ENCODE measurements around the gene HESX1. TPM values are rescaled to one million over a fixed set of nuclear protein-coding genes. Genes with fewer than 3 reads are reported as not detected.
A peak's percentile ranks its signal among the peaks of the same experiment; 100 is the strongest.

HESX1 gene
- total and polyA plus RNA-seq, 9 of the 15 experiments (the other 6 are each of a cell fraction or from before 2014, with no cell fraction given): 0.16 to 1.2 (median 0.76) TPM

DNA sequence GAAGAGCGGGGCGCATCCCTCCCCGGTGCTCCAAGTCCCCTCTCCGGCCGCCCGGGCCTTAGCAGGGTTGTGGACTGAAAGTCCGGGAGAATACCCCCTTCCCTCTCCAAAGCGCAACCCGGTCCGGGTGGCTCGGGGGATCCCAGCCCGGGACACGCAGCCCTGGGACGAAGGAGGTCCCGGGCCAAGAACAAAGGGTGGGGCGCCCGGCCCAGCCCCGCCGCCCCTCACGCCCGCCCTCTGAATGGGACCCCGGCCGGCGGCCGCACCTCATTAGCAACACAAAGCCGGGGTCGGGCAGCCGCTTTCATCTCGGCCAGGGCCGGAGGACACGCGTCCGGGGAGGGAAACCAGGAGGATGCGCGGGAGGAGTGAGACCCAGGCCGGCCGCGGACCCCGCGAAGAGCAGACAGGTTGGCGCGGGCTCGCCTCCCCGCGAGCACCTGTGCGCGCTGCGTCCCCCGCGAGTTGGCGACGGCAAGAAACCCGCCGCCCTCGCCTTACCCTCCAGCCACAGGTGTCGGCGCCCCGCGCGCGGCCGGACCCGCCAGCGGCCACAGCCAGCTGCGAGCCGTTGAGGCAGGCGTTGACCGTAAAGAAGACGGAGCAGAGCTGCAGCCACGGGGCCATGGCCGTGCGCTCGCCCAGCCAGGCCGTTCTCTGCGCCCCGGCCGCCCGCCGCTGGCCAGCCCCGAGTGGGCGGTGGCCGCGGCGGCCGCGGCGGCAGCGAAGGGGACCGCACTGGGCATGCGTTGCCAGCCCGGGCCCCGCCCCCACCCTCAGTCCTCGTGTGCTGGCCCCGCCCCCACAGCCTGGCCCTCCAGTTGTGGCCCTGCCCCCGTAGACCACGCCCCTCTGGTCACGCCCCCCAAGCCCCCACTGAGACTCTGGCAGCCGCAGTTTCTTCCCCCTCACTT is 34.9 kb downstream of the HESX1 start, which contains the start of gene IL17RD:
IL17RD (minus strand) TSS at position 697 of the 917 bp plus-strand sequence; CDS start at position 630, 67 bp downstream.
- in situ Hi-C loops (cut with MboI) (no loop called here), intact Hi-C loops (cut with micrococcal nuclease) (loop anchor here (5.0 to 10.0 kb wide), 2 partner anchors 63 to 170 kb away; no protein-coding TSS in a partner anchor)
- peak within 1 kb of the TSS; percentile 41 for H3K4me3 ChIP-seq
- H2AFZ ChIP-seq (ENCODE audit: low read depth, low read length): peak within 1 kb of the TSS; percentile 79
- ChIA-PET CTCF (ENCODE audit: low intra/inter-chr PET ratio) (no interaction called here), POLR2A (interaction anchor here (0.6 kb wide), 2 partner anchors 422 to 511 kb away, joined by 3 read pairs; no protein-coding TSS in a partner anchor)
- no peaks in the 10 kb centered on the region for H3K79me2 ChIP-seq (ENCODE audit: control insufficient read depth, insufficient read depth, low read length)
- no peaks in the 10 kb centered on the region for H4K20me1 ChIP-seq (replicated peaks; ENCODE audit: control insufficient read depth, insufficient read depth, low read length)
- no peaks in the 10 kb centered on the region for H3K9me1 ChIP-seq (ENCODE audit: control insufficient read depth, insufficient read depth, low read length)
- FAIRE-seq: no peak
- no peak within 1 kb of the TSS for H3K27ac ChIP-seq (ENCODE audit: extremely low read depth, low read depth, low read length)
- peaks cover 0 to 17% of the 10 kb centered on the region in 2 experiments; a peak in 2 of 5 replicates for H3K4me1 ChIP-seq (replicated peaks in 1 of 2; ENCODE audit: control insufficient read depth in 2 of 2, insufficient read depth in 2 of 2, low read length in 2 of 2)
- peaks cover 13 to 35% of the 10 kb centered on the region in 2 experiments for H3K27me3 ChIP-seq (ENCODE audit: control insufficient read depth in 2 of 2, insufficient read depth in 2 of 2, low read length in 2 of 2)
- H3K36me3 ChIP-seq (ENCODE audit: control insufficient read depth, insufficient read depth, low read length): no peaks in the 10 kb centered on the region
- WGBS (ENCODE audit: insufficient coverage, low coverage, missing lambda C conversion rate): 0% methylated on average over 18 of the region's 98 CpGs
- no peaks in the 10 kb centered on the region for H3K9me3 ChIP-seq (replicated peaks; ENCODE audit: control insufficient read depth, insufficient read depth, low read depth, low read length)
- H3K4me2 ChIP-seq (ENCODE audit: insufficient read depth, low read length): peak within 1 kb of the TSS; percentile 70; the same call in 1 of the 2 replicates
- peak; percentile 94 for ATAC-seq
- DNase-seq (ENCODE audit: extremely low read depth in 1 of 4, low spot score in 3 of 4): peak; percentile 82 to 94 (median 92)
- peak within 1 kb of the TSS in 1 of 2 experiments; percentile 79; a peak in 2 of 4 replicates for H3K9ac ChIP-seq (ENCODE audit: insufficient read depth in 1 of 2, low read depth in 2 of 2, low read length in 2 of 2)
- no TSS peak for BruUV-seq (replicated peaks)
- TF ChIP-seq RAD51 (IDR thresholded peaks at IDR 0.05; ENCODE audit: borderline replicate concordance, low read depth) (no peak), HOMEZ (CRISPR knock-in tag; IDR thresholded peaks at IDR 0.05) (no peak), SAP30 (IDR thresholded peaks at IDR 0.05; ENCODE audit: borderline replicate concordance, insufficient read depth, low read depth, low read length, poor library complexity, severe bottlenecking) (no peak), MAFF (IDR thresholded peaks at IDR 0.05; ENCODE audit: low read length) (no peak), CXXC5 (CRISPR knock-in tag; IDR thresholded peaks at IDR 0.05) (peak; percentile 33; the same call in 1 of the 2 replicates), KDM2B (CRISPR knock-in tag; IDR thresholded peaks at IDR 0.05) (peak; percentile 68; the same call in 1 of the 2 replicates), NCOA6 (IDR thresholded peaks at IDR 0.05) (no peak), COPS2 (conservative IDR thresholded peaks at IDR 0.05) (no peak), POLR3G (IDR thresholded peaks at IDR 0.05; ENCODE audit: extremely low read depth, insufficient read length, insufficient replicate concordance) (no peak), ESRRB (CRISPR knock-in tag; IDR thresholded peaks at IDR 0.05; ENCODE audit: borderline replicate concordance) (no peak), BRD9 (IDR thresholded peaks at IDR 0.05; ENCODE audit: low read depth, partially characterized antibody) (no peak), MCM3 (IDR thresholded peaks at IDR 0.05) (no peak), L3MBTL2 (IDR thresholded peaks at IDR 0.05) (0 out of 2 replicates have a peak, but pooled peaks have one; percentile 16), MXI1 (IDR thresholded peaks at IDR 0.05; ENCODE audit: low read depth, low read length) (no peak), ZNF311 (CRISPR knock-in tag; IDR thresholded peaks at IDR 0.05) (no peak), HDAC6 (IDR thresholded peaks at IDR 0.05; ENCODE audit: low read depth, low read length) (no peak), NCOR1 (IDR thresholded peaks at IDR 0.05) (no peak), NBN (IDR thresholded peaks at IDR 0.05; ENCODE audit: low read depth) (no peak), HLTF (IDR thresholded peaks at IDR 0.05) (no peak), MBD2 (IDR thresholded peaks at IDR 0.05; ENCODE audit: borderline replicate concordance, low read depth) (no peak), SAFB (IDR thresholded peaks at IDR 0.05; ENCODE audit: borderline replicate concordance, low read depth, low read length) (0 out of 2 replicates have a peak, but pooled peaks have one; percentile 40), ZBTB7A (IDR thresholded peaks at IDR 0.05; ENCODE audit: borderline replicate concordance, control insufficient read depth, low read depth, low read length) (peak; percentile 35; the same call in 1 of the 2 replicates), SLC30A9 (CRISPR knock-in tag; IDR thresholded peaks at IDR 0.05) (no peak)
